Stimulated activated CD8-positive, alpha-beta memory T cell treated with anti-CD3 and anti-CD28 coated beads, Interleukin-7, amount 100 ng/mL, for 24 hours (primary cell): Measurements from ENCODE around the gene KCNJ1.

ENCODE experiments used
- DNase-seq: peaks from one replicate; pipeline ENCODE4 v3.0.0-alpha.2; 2020; ENCODE audit warnings: low read depth

Gene KCNJ1

DNA sequence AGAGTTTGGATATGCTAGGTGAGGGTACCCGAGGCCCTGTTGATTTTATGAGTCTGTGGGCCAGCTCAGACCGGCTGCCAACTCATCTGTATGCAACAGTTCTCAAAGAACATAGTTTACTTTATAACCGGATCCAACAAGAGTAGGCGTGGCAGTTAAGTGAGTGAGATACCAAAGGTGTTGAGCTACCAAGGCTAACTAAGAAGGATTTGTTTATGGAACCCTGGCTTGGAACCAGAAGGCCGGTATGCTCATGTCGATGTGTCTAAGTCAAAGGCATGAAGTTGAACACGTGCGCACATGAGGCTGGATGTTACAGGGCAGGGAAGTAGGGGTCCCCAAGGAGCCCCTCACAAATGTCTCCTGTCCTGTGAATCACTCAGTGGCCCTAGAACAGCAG lies at the start of gene KCNJ1:
TSS of gene KCNJ1 (minus strand) at position 20 of the 400 bp plus-strand sequence. CDS start 27,053 bp downstream, outside the sequence.
- no peak for DNase-seq

DNA sequence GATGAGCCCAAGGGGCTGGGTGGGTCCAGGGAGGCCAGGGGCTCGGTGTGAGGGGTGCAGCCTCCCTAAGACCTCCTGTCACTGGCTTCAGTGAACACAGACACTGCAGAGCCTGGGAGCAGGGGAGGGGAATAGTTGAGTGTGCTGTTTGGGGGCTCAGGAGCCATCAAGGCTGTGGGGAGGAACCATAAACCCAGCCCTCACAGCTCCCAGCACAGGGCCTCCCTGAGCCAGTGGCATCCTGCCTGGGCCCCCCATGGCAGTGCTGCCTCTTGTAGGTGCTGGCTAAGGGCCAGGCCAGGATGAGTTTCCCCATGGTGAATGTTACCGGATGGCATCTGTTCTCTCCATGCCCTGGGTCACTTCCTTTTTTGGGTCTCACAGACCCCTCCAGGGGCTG lies 49.6 kb upstream of the KCNJ1 start:
- no peak for DNase-seq

DNA sequence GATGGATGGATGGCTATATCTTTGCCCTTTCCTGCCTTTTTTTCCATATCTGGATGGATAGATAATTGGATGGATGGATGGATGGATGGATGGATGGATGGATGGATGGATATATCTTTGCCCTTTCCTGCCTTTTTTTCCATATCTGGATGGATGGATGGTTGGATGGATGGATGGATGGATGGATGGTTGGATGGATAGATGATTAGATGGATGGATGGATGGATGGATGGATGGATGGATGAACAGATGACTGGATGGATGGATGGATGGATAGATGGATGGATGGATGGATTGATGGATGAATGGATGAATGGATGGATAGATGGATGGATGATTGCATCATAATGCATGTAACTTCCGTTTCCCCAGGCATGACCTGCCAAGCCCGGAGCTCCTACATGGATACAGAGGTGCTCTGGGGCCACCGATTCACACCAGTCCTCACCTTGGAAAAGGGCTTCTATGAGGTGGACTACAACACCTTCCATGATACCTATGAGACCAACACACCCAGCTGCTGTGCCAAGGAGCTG lies 49.0 kb upstream of the KCNJ1 start:
- DNase-seq, result no peak

DNA sequence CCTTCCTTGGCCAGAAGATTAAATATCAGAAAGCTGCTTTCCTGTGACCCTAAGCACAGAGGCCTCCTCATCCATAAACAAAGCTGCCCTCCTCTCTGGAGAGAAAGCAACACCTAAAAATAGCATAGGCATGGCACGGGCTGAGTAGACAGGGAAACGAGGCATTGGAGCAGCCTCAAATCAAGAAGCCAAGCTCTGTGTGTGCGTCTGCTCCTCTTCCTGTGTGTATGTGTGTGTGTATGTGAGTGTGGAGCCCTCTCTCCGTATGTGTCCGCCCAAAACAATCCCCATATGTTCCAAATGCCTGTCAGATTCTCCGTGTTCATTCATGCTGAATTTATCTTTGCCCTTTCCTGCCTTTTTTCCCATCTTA lies 48.0 kb upstream of the KCNJ1 start:
- DNase-seq, result no peak

DNA sequence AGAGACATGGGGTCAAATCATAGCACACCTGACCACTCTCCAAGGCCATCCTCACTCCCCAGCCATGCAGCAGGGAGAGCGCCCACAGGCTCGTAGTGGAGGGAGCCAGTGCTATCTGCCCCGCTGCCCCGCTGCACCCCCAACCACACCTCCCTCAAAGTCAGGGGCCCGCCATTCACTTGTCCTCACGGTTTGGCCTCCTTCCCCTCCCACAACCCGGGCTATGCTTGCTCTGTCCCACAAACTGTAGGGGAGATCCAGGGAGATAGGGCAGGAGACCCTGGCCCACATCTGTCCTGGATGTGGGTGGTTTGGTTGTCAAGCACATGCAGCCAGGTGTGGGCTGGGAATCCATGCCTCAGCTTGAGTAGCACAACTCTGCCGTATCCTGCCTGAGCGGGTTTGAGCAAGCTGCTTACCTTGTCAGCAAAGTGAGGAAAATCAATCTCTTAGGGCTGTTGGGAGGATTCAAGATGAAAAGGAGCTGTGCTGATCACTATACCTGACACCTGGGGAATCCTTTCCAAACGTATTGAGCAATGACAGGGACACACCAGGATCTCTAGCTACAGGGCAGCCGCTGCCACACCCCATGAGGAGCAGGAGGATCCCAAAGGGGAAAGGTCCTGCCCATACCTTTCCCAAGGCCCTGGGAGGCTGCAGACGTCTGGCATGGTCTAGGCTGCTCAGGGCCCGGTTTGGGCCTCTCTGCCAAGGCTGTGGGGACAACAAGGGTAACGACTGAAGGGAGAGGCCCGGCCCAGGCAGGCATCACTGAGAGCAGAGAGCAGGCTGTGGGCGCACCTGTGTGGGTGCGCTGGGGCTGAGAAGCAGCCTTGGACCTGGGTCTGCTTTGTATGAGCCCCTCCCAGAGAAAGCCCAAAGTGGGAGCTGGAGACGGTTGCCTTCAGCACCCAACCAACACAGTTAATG lies 47.4 kb upstream of the KCNJ1 start:
- DNase-seq, result no peak

DNA sequence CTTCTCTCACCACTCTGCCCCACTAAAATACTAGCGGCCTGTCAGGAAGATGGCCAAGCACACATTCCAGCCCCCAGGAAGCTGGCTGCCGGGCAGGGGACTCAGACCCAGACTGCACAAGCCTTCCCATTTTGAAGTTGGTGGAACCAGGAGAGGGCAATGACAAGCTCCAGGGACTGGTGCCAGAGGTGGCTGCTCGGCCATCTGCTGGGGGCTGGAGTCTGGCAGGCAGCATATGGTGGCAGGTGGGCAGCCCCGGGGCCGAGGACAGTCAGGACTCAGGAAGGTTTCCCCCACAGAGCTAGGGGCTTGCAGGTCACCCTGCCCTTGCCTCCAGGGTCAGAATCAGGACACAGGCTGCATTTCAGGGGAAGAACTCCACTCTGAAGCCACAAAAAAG lies 46.7 kb upstream of the KCNJ1 start:
- DNase-seq, result no peak

DNA sequence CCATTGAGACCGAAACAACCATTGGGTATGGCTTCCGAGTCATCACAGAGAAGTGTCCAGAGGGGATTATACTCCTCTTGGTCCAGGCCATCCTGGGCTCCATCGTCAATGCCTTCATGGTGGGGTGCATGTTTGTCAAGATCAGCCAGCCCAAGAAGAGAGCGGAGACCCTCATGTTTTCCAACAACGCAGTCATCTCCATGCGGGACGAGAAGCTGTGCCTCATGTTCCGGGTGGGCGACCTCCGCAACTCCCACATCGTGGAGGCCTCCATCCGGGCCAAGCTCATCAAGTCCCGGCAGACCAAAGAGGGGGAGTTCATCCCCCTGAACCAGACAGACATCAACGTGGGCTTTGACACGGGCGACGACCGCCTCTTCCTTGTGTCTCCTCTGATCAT lies 44.6 kb upstream of the KCNJ1 start:
- no peak for DNase-seq

DNA sequence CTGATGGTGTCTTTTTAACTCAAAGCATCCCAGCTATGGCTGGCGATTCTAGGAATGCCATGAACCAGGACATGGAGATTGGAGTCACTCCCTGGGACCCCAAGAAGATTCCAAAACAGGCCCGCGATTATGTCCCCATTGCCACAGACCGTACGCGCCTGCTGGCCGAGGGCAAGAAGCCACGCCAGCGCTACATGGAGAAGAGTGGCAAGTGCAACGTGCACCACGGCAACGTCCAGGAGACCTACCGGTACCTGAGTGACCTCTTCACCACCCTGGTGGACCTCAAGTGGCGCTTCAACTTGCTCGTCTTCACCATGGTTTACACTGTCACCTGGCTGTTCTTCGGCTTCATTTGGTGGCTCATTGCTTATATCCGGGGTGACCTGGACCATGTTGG lies 44.1 kb upstream of the KCNJ1 start:
- no peak for DNase-seq

DNA sequence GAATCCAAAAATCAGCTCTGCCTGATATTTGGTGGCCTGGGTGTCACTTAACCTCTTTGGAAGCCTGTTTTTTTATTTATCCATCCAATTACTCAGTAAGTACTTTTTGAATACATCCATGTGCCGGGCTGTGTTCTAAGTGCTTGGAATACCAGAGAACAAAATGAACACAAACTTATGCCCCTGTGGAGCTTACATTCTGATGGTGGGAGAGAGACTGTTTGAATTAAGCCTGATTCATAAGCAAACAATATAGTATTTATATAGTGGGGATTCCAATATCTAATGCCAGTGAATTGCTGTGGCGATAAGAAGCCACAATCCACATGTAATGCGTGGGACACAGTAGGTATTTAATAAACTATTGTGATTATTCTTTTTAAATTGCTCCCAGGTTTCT lies 43.5 kb upstream of the KCNJ1 start:
- DNase-seq, result no peak

DNA sequence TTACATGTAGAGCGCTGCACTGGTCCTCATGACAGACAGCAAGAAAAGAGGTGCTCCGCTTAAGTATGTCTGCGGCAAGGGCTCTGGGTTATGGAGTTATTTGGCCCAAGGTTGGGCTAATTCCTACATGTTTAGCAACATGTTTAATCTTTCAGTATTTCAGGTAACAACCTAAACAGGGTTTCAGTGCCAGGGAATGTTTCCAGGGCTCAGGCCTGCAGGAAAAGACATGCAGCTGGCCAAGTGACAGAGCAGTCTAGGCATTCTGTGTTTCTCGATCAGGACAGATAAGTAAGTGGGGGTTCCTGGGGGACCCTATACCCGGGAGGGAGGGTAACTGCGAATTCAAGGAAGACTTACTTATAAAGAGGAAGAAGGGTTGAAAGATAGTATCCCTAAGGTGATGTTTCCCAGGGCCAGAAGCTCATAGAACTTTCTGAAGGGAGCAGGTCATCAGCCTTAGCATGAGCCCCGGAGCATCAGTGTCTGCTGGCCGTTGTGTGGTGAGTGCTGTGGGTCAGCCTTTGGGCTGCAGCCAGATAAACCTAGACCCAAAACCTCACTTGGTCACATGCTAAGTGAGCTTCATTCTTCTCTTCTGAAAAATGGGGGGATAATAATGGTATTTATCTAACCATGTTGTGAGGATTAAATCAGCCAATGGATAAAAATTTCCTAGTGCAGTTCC lies 42.5 kb upstream of the KCNJ1 start:
- no peak for DNase-seq

DNA sequence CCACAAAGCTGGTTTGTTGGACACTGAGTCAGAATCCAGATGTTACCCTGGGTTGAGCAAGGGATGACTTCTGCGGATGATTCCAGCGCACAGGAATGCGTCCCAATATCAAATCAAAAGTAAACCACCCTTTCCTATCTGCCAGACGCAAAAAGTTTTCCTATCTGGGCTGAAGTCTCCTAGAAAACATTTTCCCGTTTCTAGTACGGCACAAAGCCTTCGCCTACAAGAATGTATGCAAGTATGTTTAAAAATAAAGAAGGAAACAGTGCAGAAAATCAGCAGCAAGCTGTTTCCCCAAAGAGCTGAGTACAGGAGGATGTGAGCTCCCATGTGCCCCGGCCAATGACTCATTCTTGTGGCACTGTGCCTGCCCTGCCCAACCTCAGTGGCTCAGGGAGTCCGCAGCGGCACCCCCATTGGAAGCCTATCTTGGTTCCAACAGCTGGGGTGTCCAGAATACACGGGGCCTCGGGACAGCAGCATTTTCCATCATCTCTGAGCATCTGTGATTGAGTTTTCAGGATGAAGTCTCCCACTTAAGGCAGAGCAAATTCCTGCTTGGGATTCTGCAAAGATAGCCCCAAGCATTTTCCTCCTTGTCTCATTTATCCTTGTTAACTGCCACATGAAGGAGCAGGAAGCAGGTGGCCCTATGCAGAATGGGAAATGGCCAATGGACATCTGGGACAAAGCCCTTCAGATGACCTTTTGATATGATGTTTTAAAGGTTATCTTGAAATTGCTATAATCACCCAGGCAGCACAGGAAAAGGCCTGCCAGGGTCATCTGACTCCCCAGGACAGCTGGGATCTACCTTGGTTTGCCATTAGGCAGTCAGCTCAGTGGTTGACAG lies 41.5 kb upstream of the KCNJ1 start:
- no peak for DNase-seq

DNA sequence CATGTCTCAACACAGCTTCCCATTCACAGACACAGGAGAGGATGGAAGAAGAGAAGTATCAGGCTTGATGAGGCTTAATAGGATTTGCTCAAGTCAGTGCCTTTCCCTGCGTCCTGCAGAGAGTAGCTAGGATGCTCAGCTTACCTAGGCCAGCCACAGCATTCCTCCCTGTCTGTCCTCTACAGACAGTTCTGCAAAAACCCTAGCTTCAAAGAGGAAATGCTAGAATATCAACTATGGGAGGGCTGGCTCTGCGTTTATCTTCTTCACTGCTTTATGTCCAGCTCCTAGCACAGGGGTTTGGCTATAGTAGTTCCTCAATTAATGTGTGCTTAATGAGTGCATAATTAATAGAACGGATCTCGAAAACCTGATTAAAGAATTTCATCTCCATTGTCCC lies 40.5 kb upstream of the KCNJ1 start:
- no peak for DNase-seq

DNA sequence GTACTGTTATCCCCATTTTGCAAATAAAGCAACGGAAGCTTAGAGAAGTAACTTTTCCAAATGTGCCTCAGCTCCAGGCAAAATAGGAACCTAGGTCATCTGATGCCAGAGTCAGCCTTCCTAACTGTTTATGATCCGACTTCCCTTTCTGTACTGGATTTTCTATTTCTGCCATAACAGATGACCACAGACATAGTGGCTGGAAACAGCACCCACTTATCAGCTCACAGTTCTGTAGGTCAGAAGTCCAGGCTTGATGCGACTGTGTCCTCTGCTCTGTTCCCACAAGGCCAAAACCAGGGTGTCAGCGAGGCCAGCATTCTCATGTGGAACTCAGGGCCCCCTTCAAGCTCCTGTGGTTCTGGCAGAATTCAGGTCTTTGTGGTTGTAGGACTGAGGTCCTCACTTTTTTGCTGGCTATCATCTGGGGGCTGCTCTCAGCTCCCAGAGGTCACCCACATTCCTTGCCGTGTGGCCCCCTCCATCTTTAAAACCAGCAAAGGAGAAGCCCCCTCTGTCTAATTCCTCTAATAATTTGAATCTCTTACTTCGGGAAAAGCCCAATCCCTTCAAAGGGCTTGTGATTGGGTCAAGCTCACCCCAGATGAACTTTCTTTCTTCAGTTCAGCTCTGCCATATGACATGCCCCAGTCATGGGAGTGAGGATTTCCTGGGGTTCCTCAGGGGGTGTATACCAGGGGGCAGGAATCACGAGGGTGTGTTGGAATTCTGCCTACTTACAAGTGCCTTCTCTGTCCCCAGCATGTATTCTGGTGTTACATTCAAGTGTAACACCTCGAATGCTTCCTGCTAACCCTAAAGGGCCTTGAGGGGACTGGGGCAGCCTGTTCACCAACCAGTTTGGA lies 39.3 kb upstream of the KCNJ1 start:
- DNase-seq, result no peak

DNA sequence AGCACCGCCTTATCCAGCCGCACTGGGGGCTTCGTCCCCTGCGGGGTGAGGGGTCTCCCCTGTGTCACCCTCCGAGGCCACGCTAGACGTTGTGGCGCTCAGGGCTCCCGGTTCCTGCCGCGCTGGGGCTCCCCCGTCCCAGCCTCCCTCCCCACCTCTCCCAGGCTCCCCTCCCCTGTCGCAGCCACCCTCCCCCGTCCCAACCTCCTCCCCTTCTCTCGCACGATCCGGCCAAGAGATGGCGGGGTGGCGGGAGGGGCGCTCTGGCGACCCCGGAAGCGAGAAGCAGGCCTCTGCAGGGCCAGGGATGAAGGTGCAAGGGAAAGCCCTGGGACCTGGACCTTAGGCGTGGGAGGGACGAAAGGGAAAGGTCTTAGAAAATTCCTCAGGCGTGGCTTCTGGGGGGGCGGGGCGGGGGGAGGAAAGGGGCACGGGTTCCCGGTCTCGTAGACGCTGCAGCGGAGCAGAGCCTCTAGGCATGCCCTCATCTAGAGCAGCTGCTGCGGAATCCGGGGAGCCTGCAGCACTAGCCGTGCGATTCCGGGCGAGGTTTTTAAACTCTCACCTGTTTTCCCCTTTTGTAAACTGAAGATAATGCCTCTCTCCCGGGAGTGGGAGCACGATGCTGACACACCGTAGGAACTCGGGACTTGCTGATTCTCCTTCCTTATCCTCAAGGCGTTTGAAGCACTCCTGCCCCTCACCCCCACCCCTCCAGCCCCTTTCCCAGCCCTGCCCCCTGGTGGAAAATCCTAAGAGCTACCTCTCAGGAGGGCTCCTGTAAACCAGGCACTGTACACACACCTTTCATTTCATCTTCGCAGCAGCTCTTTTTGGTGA lies 38.5 kb upstream of the KCNJ1 start:
- no peak for DNase-seq

DNA sequence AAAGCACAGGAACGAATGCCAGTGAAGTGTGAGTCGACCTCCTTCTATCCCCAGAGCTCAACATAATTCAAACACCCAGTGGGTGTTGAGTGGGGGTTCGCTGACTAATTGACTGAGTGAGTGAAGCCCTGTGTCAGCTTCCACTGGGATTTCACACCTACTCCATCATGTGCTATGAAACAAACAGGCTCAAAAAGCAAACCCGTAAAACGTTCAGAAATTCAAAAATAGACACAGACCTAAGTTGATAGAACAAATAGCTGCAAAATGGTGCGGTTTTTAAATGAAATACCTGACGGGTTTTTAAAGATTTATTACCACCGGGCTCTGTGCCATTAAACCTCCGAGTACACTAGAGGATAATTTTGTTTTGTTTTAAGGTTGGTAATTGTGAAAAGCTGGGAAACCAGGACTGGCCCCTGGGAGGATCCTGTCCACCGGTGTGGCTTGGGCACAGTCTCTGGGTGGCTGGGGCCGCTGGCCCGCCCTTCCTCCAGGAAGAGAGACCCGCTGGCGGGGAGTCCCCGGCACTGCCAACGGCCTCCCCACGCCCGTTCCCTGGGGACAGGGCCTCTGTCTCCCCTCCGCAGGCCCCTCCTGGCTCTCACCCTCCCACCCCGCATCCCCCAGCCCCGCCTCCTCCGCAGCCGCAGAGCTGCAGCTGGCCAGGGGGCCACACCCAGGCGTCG lies 37.7 kb upstream of the KCNJ1 start:
- no peak for DNase-seq

DNA sequence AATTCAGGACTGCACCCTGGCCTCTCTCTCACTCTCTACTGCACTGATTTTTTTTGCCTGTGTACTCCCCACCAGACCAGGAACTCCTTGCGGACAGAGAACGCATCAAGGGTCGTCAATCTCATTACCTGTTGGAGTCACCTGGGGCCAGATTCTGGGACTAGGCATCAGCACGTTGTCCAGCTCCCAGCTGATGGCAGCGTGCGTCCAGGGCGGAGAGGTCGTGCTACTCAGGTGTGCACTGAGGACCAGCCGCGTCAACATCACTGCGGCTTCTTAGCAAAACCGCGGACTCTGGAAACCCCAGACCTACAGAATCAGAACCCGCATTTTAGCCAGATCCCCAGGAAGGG lies 37.2 kb upstream of the KCNJ1 start:
- DNase-seq, result no peak

DNA sequence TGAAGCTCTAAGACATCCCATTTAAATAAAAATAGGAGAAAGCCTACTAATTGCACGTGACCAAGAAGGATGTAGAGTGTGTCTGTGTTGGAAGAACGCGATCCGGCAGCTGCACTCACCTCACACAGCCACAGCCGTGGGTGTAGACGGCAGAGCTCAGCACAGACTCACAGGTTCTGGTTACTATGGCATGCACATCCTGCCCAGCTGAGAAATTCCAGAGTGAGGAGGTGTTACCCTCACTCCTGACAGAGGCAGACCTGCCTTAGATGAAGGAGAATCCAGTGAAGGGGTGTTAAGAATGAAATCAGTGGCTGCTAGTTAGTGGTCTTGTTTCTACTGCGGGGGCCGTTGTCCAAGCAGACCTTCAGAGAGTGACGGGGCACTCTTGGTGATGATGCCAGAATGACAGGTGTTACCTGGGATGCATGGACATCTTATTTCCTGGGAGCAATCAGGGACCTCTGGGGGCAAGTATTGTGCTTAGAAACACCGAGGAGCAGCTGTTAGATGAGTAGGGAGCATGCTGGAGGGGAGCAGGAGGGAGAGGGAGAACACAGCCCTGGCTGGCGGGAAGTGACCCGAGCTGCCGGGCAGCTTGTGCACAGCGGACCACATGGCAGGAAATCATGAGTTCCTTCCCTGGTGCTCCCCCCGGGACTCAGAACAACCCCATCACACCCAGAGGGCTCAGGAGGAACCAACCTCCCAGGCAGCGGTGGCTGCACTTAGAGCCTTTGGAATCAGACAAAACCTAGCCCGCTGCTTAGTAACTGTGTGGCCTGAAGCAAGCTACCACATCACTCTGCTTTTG lies 36.4 kb upstream of the KCNJ1 start:
- DNase-seq, result no peak

DNA sequence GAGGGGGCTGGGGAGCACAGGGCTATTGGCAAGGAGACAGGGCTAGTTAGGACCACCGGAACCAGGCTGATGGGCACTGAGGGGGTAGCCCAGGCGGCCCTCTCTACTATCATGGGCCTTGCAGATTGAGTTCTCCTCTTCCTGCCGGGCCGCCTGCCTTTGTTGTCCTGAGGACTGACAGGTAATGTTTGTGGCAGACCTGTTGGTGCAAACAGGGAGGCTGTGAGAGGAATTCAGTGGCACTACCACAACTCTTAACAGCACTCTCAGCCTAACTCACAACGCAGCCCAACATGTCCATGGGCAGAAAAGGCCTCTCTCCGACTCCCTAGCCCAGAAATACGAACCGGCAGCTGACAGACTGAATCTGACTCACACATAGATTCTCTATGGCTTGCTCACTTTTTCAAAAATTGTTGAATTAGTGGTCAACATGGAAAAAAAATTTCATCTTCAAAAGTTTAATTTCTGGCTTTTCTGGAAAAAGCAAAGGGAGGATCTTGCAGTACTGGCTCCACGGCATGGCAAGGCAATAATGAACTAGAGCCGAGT lies 35.5 kb upstream of the KCNJ1 start:
- no peak for DNase-seq
